NCI-H1930 (cell line): Measurements from ENCODE around the gene HOXA5.

Source experiments
- DNase-seq, 2 experiments: peaks; one replicate each; lab custom pipeline; 2025; lab: John Stamatoyannopoulos, UW

The HOXA5 gene

GRCh38 chr7:27106901-27107240 is 36.6 kb downstream of the HOXA5 start:
- DNase-seq: no peak

- no peak for DNase-seq
Observed at GRCh38 chr7:27106181-27106900, 37.1 kb downstream of the HOXA5 start.

- DNase-seq: no peak
Observed at GRCh38 chr7:27105301-27106031, 38.0 kb downstream of the HOXA5 start.

GRCh38 chr7:27104341-27105058 is 39.0 kb downstream of the HOXA5 start:
- DNase-seq: no peak

- no peak for DNase-seq
Observed at GRCh38 chr7:27103489-27104226, 39.8 kb downstream of the HOXA5 start.

- DNase-seq: no peak
Observed at GRCh38 chr7:27102581-27103442, 40.7 kb downstream of the HOXA5 start, which contains the start of gene HOXA2. Gene HOXA2, minus strand, starts transcription at chr7:27102683. Its CDS starts 183 bp downstream, at chr7:27102500.

- DNase-seq: no peak
Observed at GRCh38 chr7:27101957-27102580, 41.4 kb downstream of the HOXA5 start.

- no peak for DNase-seq
Observed at GRCh38 chr7:27101171-27101956, 42.1 kb downstream of the HOXA5 start.

GRCh38 chr7:27100694-27101170 is 42.7 kb downstream of the HOXA5 start:
- DNase-seq: no peak

GRCh38 chr7:27099453-27100370 is 43.8 kb downstream of the HOXA5 start:
- no peak for DNase-seq

- no peak for DNase-seq
Observed at GRCh38 chr7:27098578-27099451, 44.7 kb downstream of the HOXA5 start.

- DNase-seq: no peak
Observed at GRCh38 chr7:27097686-27098577, 45.5 kb downstream of the HOXA5 start.

- DNase-seq: no peak
Observed at GRCh38 chr7:27096768-27097514, 46.5 kb downstream of the HOXA5 start.

GRCh38 chr7:27095897-27096767 is 47.3 kb downstream of the HOXA5 start, which contains the start of gene HOXA1:
Gene HOXA1, minus strand, starts transcription at chr7:27096000. Its CDS starts 88 bp downstream, at chr7:27095912.
- peak; percentile 78 to 81 for DNase-seq
